Measurements from ENCODE around the gene CTCFL.

Gene CTCFL

DNA sequence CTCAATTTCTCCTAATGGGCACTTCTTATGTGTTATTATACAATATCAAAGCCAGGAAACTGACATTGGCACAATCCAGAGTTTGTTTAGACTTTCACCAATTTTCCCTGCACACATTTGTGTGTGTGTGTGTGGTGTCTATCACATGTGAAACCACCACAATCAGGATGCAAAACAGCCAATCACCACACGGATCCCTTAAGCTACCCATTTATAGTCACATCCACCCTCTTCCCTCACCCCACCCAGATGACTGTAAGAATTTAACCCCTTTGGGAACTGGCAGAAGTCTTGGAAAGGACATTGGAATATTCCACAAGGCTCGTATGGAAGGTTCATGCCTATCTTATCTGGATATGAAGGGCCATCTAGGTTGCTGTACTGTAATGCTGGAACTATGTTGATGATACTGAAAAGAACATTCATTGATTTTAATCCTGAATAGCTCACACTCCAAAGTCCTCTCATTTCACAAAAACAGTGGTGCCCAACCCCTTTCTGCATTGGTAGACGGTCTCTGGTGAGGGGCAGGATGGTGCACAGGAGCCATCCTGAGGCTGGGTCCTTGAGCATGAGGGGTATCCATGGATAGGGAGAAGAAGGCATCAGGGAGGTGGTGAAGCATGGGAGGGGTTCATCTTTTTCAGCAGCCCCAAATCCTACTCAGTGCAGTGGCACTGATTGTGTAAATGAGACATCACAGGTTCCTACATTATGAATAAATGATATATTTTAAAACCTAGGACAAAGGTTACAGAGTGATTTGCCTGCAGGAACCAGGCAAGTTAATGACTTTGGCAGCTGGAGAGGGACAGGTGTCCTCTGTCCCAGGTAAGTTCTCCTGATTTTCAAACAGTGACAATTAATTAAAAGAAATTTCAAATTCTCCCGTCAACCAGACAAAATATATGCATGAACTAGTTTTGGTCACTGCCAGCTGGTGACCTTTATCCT, 12.1 kb upstream of the CTCFL start:
- no peaks in the 10 kb centered on the region for H3F3A ChIP-seq (ENCODE audit: control insufficient read depth, insufficient read depth)
- H3K27me3 ChIP-seq (ENCODE audit: control insufficient read depth, low read length), result peaks cover 30% of the 10 kb centered on the region

DNA sequence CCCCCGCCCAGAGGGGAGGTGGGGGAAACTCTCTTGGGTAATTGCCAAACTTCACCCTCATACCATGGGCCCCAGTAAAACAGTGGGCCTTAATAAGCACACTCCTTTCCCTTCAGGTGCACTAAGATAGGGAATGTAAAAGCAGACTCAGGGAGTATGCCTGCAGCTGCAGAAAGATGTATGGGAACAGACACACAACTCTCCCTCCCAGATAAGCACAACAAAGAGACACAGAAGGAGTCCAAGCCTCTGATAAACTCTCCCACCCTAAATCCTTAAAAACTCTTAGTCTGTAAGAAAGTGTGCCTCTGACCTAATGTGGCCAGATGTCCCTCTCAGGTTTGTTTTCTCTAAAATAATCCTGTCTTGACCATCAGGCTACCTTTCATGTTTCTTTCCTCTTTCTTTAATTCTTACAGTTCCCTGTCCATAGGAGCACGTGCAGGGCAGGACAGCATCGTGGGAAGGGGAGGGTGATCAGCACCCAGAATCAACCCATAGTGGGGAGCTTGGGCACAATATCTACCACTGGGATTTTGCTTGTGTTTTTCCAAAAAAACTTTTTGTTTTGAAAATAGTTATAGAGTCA, 11.3 kb upstream of the CTCFL start:
- H3K9me3 ChIP-seq (ENCODE audit: control insufficient read depth, insufficient read depth, low read length), result no peaks in the 10 kb centered on the region
- H3K4me1 ChIP-seq (ENCODE audit: control insufficient read depth, low read length), result no peaks in the 10 kb centered on the region
- TF ChIP-seq, protein P1, sequence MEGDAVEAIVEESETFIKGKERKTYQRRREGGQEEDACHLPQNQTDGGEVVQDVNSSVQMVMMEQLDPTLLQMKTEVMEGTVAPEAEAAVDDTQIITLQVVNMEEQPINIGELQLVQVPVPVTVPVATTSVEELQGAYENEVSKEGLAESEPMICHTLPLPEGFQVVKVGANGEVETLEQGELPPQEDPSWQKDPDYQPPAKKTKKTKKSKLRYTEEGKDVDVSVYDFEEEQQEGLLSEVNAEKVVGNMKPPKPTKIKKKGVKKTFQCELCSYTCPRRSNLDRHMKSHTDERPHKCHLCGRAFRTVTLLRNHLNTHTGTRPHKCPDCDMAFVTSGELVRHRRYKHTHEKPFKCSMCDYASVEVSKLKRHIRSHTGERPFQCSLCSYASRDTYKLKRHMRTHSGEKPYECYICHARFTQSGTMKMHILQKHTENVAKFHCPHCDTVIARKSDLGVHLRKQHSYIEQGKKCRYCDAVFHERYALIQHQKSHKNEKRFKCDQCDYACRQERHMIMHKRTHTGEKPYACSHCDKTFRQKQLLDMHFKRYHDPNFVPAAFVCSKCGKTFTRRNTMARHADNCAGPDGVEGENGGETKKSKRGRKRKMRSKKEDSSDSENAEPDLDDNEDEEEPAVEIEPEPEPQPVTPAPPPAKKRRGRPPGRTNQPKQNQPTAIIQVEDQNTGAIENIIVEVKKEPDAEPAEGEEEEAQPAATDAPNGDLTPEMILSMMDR (IDR thresholded peaks at IDR 0.05; ENCODE audit: low read depth, low read length, poor library complexity, severe bottlenecking), result no peak
- TF ChIP-seq EZH2phosphoT487 (IDR thresholded peaks at IDR 0.05; ENCODE audit: borderline replicate concordance, low read length), result no peak
- peaks cover 4% of the 10 kb centered on the region for H4K20me1 ChIP-seq (ENCODE audit: control insufficient read depth, insufficient read depth, low read depth, low read length)
- no peaks in the 10 kb centered on the region for H3F3A ChIP-seq (ENCODE audit: control insufficient read depth, insufficient read depth)
- H3K27me3 ChIP-seq (ENCODE audit: control insufficient read depth, low read length), result peaks cover 30% of the 10 kb centered on the region
- H3K36me3 ChIP-seq (ENCODE audit: control insufficient read depth, low read length), result no peaks in the 10 kb centered on the region
- H3K4me3 ChIP-seq (ENCODE audit: low read length), result no peak overlapping the region
- no peaks in the 10 kb centered on the region for H3K79me2 ChIP-seq (ENCODE audit: control insufficient read depth, low read length)
- no peak overlapping the region for H3K4me2 ChIP-seq (ENCODE audit: low read length)
- H3K9me2 ChIP-seq (replicated peaks; ENCODE audit: control insufficient read depth, low read length), result no peaks in the 10 kb centered on the region
- no peak overlapping the region for H3K27ac ChIP-seq (ENCODE audit: low read depth, low read length)

More for the DNA sequence above, 12.1 kb upstream of the CTCFL start:
- H3K4me2 ChIP-seq (ENCODE audit: low read length), result no peak overlapping the region
- no peak overlapping the region for H3K27ac ChIP-seq (ENCODE audit: low read depth, low read length)
- H3K4me3 ChIP-seq (ENCODE audit: low read length), result no peak overlapping the region
- no peaks in the 10 kb centered on the region for H3K36me3 ChIP-seq (ENCODE audit: control insufficient read depth, low read length)
- H3K79me2 ChIP-seq (ENCODE audit: control insufficient read depth, low read length), result no peaks in the 10 kb centered on the region
- H4K20me1 ChIP-seq (ENCODE audit: control insufficient read depth, insufficient read depth, low read depth, low read length), result peaks cover 4% of the 10 kb centered on the region
- TF ChIP-seq, protein P1 (IDR thresholded peaks at IDR 0.05; ENCODE audit: low read depth, low read length, poor library complexity, severe bottlenecking), result no peak
- TF ChIP-seq EZH2phosphoT487 (IDR thresholded peaks at IDR 0.05; ENCODE audit: borderline replicate concordance, low read length), result no peak
- no peaks in the 10 kb centered on the region for H3K9me3 ChIP-seq (ENCODE audit: control insufficient read depth, insufficient read depth, low read length)
- H3K4me1 ChIP-seq (ENCODE audit: control insufficient read depth, low read length), result no peaks in the 10 kb centered on the region
- no peaks in the 10 kb centered on the region for H3K9me2 ChIP-seq (replicated peaks; ENCODE audit: control insufficient read depth, low read length)

GRCh38 chr20:57535297-57535696, 10.4 kb upstream of the CTCFL start:
- TF ChIP-seq, protein P1 (IDR thresholded peaks at IDR 0.05; ENCODE audit: low read depth, low read length, poor library complexity, severe bottlenecking), result no peak
- TF ChIP-seq EZH2phosphoT487 (IDR thresholded peaks at IDR 0.05; ENCODE audit: borderline replicate concordance, low read length), result no peak
- no peak overlapping the region for H3K4me2 ChIP-seq (ENCODE audit: low read length)
- no peaks in the 10 kb centered on the region for H3K36me3 ChIP-seq (ENCODE audit: control insufficient read depth, low read length)
- H3K27ac ChIP-seq (ENCODE audit: low read depth, low read length), result no peak overlapping the region
- peaks cover 4% of the 10 kb centered on the region for H4K20me1 ChIP-seq (ENCODE audit: control insufficient read depth, insufficient read depth, low read depth, low read length)
- no peaks in the 10 kb centered on the region for H3F3A ChIP-seq (ENCODE audit: control insufficient read depth, insufficient read depth)
- no peaks in the 10 kb centered on the region for H3K4me1 ChIP-seq (ENCODE audit: control insufficient read depth, low read length)
- peaks cover 27% of the 10 kb centered on the region for H3K27me3 ChIP-seq (ENCODE audit: control insufficient read depth, low read length)
- no peaks in the 10 kb centered on the region for H3K79me2 ChIP-seq (ENCODE audit: control insufficient read depth, low read length)
- no peaks in the 10 kb centered on the region for H3K9me2 ChIP-seq (replicated peaks; ENCODE audit: control insufficient read depth, low read length)
- H3K9me3 ChIP-seq (ENCODE audit: control insufficient read depth, insufficient read depth, low read length), result no peaks in the 10 kb centered on the region
- no peak overlapping the region for H3K4me3 ChIP-seq (ENCODE audit: low read length)
